GM18507 (cell line): Measurements from ENCODE around the gene DLGAP1.

Experiments
- DNase-seq: peaks from one replicate; pipeline ENCODE4 v3.0.0; 2011; ENCODE audit warnings: low read depth; ENCODE audit not compliant: insufficient read length; ENCODE audit errors: extremely low spot score
- FAIRE-seq: peaks from 2 replicates; lab custom pipeline; 2011; peaks lifted over from hg19 to GRCh38; lab: Jason Lieb, UNC

Gene DLGAP1

GRCh38 chr18:3529077-3529476 is 926.0 kb downstream of the DLGAP1 start:
- FAIRE-seq (no peak), DNase-seq (no peak)

GRCh38 chr18:3528231-3528630 is 926.9 kb downstream of the DLGAP1 start:
- DNase-seq (no peak), FAIRE-seq (no peak)

GRCh38 chr18:3526421-3527354 is 928.4 kb downstream of the DLGAP1 start:
- peak; percentile 15 for FAIRE-seq
- no peak for DNase-seq

- DNase-seq = no peak
- FAIRE-seq = peak; percentile 76
Observed at GRCh38 chr18:3525870-3526420, 929.2 kb downstream of the DLGAP1 start.

- DNase-seq (no peak), FAIRE-seq (no peak)
Observed at GRCh38 chr18:3524706-3525105, 930.4 kb downstream of the DLGAP1 start.

- DNase-seq (no peak), FAIRE-seq (no peak)
Observed at GRCh38 chr18:3520230-3521085, 934.6 kb downstream of the DLGAP1 start.

GRCh38 chr18:3514312-3515216 is 940.5 kb downstream of the DLGAP1 start:
- FAIRE-seq (no peak), DNase-seq (no peak)

GRCh38 chr18:3513481-3513880 is 941.6 kb downstream of the DLGAP1 start:
- no peak for FAIRE-seq
- no peak for DNase-seq

GRCh38 chr18:3511980-3512379 is 943.1 kb downstream of the DLGAP1 start:
- no peak for FAIRE-seq
- DNase-seq = no peak

- FAIRE-seq = no peak
Observed at GRCh38 chr18:3510896-3511295, 944.2 kb downstream of the DLGAP1 start.

GRCh38 chr18:3510024-3510423 is 945.1 kb downstream of the DLGAP1 start:
- FAIRE-seq = no peak
- no peak for DNase-seq

More at GRCh38 chr18:3510896-3511295, 944.2 kb downstream of the DLGAP1 start:
- DNase-seq = no peak

GRCh38 chr18:3508576-3509549 is 946.2 kb downstream of the DLGAP1 start:
- DNase-seq (no peak), FAIRE-seq (no peak)

- DNase-seq (no peak), FAIRE-seq (no peak)
Observed at GRCh38 chr18:3504637-3505036, 950.5 kb downstream of the DLGAP1 start.

- DNase-seq = no peak
- FAIRE-seq = no peak
Observed at GRCh38 chr18:3502650-3503049, 952.5 kb downstream of the DLGAP1 start.

- no peak for DNase-seq
- no peak for FAIRE-seq
Observed at GRCh38 chr18:3500016-3500415, 955.1 kb downstream of the DLGAP1 start.

GRCh38 chr18:3499501-3499900 is 955.6 kb downstream of the DLGAP1 start:
- FAIRE-seq = no peak
- DNase-seq = no peak

GRCh38 chr18:3498698-3499471 is 956.2 kb downstream of the DLGAP1 start:
- DNase-seq (no peak), FAIRE-seq (no peak)
